IMR-90 (cell line): ENCODE data around the gene NR1H4. TPM values are rescaled to one million over a fixed set of nuclear protein-coding genes. Genes with fewer than 3 reads are reported as not detected.

Experiments used
- ATAC-seq: fragments of 200-7000 bp; cut with Tn5 transposase; 2 replicates; pipeline ENCODE4 v1.9.1; 2020; ENCODE audit warnings: low read depth, mild to moderate bottlenecking, moderate library complexity
- BruUV-seq: library from RNA; stranded (reverse); fragments of 400-500 nt; replicated peaks from 2 replicates; lab custom pipeline; 2021; lab: Mats Ljungman, UMichigan
- CTCF ChIA-PET: fragments of 300-600 bp; formaldehyde crosslinking; extraction: SDS; loops from one replicate; lab custom pipeline; 2021; ENCODE audit warnings: antibody characterized with exemption; lab: Yijun Ruan, JAX
- POLR2A ChIA-PET: fragments of 300-600 bp; sonication (Branson Sonifier 250); formaldehyde crosslinking; loops from one replicate; lab custom pipeline; 2022; ENCODE audit warnings: antibody characterized with exemption; ENCODE audit not compliant: unreplicated experiment; lab: Charles Lee
- DNase-seq: peaks from one replicate; pipeline ENCODE4 v3.0.0; 2013
- H2AFZ ChIP-seq: replicated peaks from 2 replicates; pipeline ENCODE3; 2013; ENCODE audit warnings: low read length, mild to moderate bottlenecking; ENCODE audit not compliant: poor library complexity
- H2AK5ac ChIP-seq: 2 replicates; pipeline ENCODE4 v1.6.1; 2013; ENCODE audit warnings: low read depth, low read length, inconsistent platforms
- H2AK9ac ChIP-seq: replicated peaks from 2 replicates; pipeline ENCODE3; 2013; ENCODE audit warnings: mild to moderate bottlenecking, low read depth, low read length, moderate library complexity; ENCODE audit not compliant: poor library complexity
- H2BK120ac ChIP-seq: 2 replicates; pipeline ENCODE4 v1.6.1; 2013; ENCODE audit warnings: low read depth, low read length, inconsistent platforms
- H2BK15ac ChIP-seq: 3 replicates; pipeline ENCODE4 v1.6.1; 2013; ENCODE audit warnings: low read depth, low read length, inconsistent platforms
- H2BK20ac ChIP-seq: 2 replicates; pipeline ENCODE4 v1.6.1; 2013; ENCODE audit warnings: low read depth, mild to moderate bottlenecking, inconsistent platforms, low read length, moderate library complexity
- H2BK5ac ChIP-seq: 2 replicates; pipeline ENCODE4 v1.6.1; 2013; ENCODE audit warnings: mild to moderate bottlenecking, low read depth, low read length, inconsistent platforms; ENCODE audit not compliant: poor library complexity, severe bottlenecking
- H3K14ac ChIP-seq: replicated peaks from 2 replicates; pipeline ENCODE4 v1.6.1; 2013; ENCODE audit warnings: low read depth, low read length, inconsistent platforms
- H3K18ac ChIP-seq: 2 replicates; pipeline ENCODE4 v1.6.1; 2013; ENCODE audit warnings: low read depth, low read length, control low read depth
- H3K23ac ChIP-seq: 2 replicates; pipeline ENCODE4 v1.6.1; 2013; ENCODE audit warnings: low read depth, low read length, inconsistent platforms
- H3K27ac ChIP-seq: 2 replicates; pipeline ENCODE4 v1.5.1; 2013; ENCODE audit warnings: mild to moderate bottlenecking, control low read depth, low read length; ENCODE audit not compliant: insufficient read depth
- H3K27me3 ChIP-seq: 2 replicates; pipeline ENCODE4 v1.6.1; 2013; ENCODE audit warnings: low read length; ENCODE audit not compliant: control insufficient read depth, insufficient read depth
- H3K36me3 ChIP-seq: 2 replicates; pipeline ENCODE4 v1.6.1; 2013; ENCODE audit warnings: low read length, mixed read lengths; ENCODE audit not compliant: control insufficient read depth, insufficient read depth
- H3K4ac ChIP-seq: 2 replicates; pipeline ENCODE4 v1.6.1; 2013; ENCODE audit warnings: low read depth, low read length, inconsistent platforms
- H3K4me1 ChIP-seq: 2 replicates; pipeline ENCODE4 v1.6.1; 2013; ENCODE audit warnings: low read length, mixed read lengths; ENCODE audit not compliant: control insufficient read depth, insufficient read depth
- H3K4me2 ChIP-seq: 2 replicates; pipeline ENCODE4 v1.6.1; 2013; ENCODE audit warnings: low read depth, mild to moderate bottlenecking, control low read depth, low read length, moderate library complexity
- H3K4me3 ChIP-seq: 2 replicates; pipeline ENCODE4 v1.5.1; 2013; ENCODE audit warnings: low read depth, mild to moderate bottlenecking, control low read depth, low read length, moderate library complexity; ENCODE audit not compliant: insufficient read depth
- H3K56ac ChIP-seq: 2 replicates; pipeline ENCODE4 v1.6.1; 2013; ENCODE audit warnings: low read length, inconsistent platforms; ENCODE audit not compliant: insufficient read depth; ENCODE audit errors: extremely low read depth
- H3K79me1 ChIP-seq, 2 experiments: 2 replicates each; pipeline ENCODE4 v1.6.1; 2013; ENCODE audit warnings: low read length in 2 of 2, inconsistent platforms in 1 of 2, low read depth in 1 of 2
- H3K9ac ChIP-seq: 2 replicates; pipeline ENCODE4 v1.6.1; 2013; ENCODE audit warnings: low read depth, low read length, control low read depth
- H3K9me1 ChIP-seq: 2 replicates; pipeline ENCODE4 v1.6.1; 2013; ENCODE audit warnings: low read length, inconsistent platforms; ENCODE audit not compliant: insufficient read depth
- H3K9me3 ChIP-seq: 2 replicates; pipeline ENCODE4 v1.6.1; 2013; ENCODE audit warnings: low read length; ENCODE audit not compliant: control insufficient read depth, insufficient read depth
- H4K20me1 ChIP-seq: 2 replicates; pipeline ENCODE4 v1.6.1; 2013; ENCODE audit warnings: low read length, inconsistent platforms; ENCODE audit not compliant: insufficient read depth
- H4K5ac ChIP-seq: 2 replicates; pipeline ENCODE4 v1.6.1; 2013; ENCODE audit warnings: mild to moderate bottlenecking, low read depth, low read length, control low read depth
- H4K8ac ChIP-seq, 2 experiments: 2 replicates each; pipeline ENCODE4 v1.6.1; 2013; ENCODE audit warnings: low read depth in 2 of 2, low read length in 2 of 2, control low read depth in 1 of 2, inconsistent platforms in 1 of 2
- H4K91ac ChIP-seq: 2 replicates; pipeline ENCODE4 v1.6.1; 2013; ENCODE audit warnings: low read depth, low read length, inconsistent platforms; ENCODE audit not compliant: insufficient read depth
- MXI1 ChIP-seq: IDR thresholded peaks from 2 replicates; pipeline ENCODE4 v1.6.1; 2012; ENCODE audit warnings: low read depth, mild to moderate bottlenecking, low read length, moderate library complexity, borderline replicate concordance
- NFE2L2 ChIP-seq: fragments of 150-350 bp; IDR thresholded peaks from 2 replicates; pipeline ENCODE4 v1.6.1; 2016; ENCODE audit warnings: low read depth, mild to moderate bottlenecking, low read length
- RCOR1 ChIP-seq: IDR thresholded peaks from 2 replicates; pipeline ENCODE4 v1.6.1; 2012; ENCODE audit warnings: mild to moderate bottlenecking, low read length, improper control_type of control experiment; ENCODE audit not compliant: insufficient replicate concordance
- SMC3 ChIP-seq: fragments of 150-350 bp; IDR thresholded peaks from 2 replicates; pipeline ENCODE4 v1.6.1; 2016; ENCODE audit warnings: low read depth, mild to moderate bottlenecking, antibody characterized with exemption, low read length, moderate library complexity
- WGBS, 2 experiments: methylation state at CpG; one replicate each; pipeline versions ENCODE4 v1.1.5 to v1.1.7; 2013; ENCODE audit warnings: missing lambda C conversion rate in 2 of 2; ENCODE audit not compliant: insufficient read length in 1 of 2; ENCODE audit errors: extremely low coverage in 2 of 2; 5-methylcytosine and 5-hydroxymethylcytosine counted together
- dilution Hi-C: fragments of 300-500 bp; cut with HindIII; formaldehyde crosslinking; loops from one replicate; pipeline ENCODE4 v1.14.3; 2018; ENCODE audit warnings: low sequenced_read_pairs; ENCODE audit not compliant: unreplicated experiment
- in situ Hi-C: fragments of 300-500 bp; cut with MboI; formaldehyde crosslinking; loops from 3 replicates; pipeline ENCODE4 v1.14.3; 2019; ENCODE audit warnings: low sequenced_read_pairs, inconsistent platforms, mixed read lengths
- intact Hi-C: fragments of 100-400 bp; cut with micrococcal nuclease; formaldehyde crosslinking; loops from 2 replicates; pipeline ENCODE4 v1.10.0; 2022
- polyA plus RNA-seq, 3 experiments: library from polyadenylated mRNA; depleted of rRNA; stranded (reverse); fragments of >200 nt; gene quantifications; 2 replicates each; pipeline ENCODE4 v1.2.3, GENCODE V29; 2012; ENCODE audit warnings: low replicate concordance in 1 of 3
- total RNA-seq: library from RNA; depleted of rRNA; stranded (reverse); fragments of >200 nt; gene quantifications from 2 replicates; pipeline ENCODE4 v1.2.3, GENCODE V29; 2012
- TF ChIP-seq, protein P1 (sequence below): fragments of 150-350 bp; IDR thresholded peaks from 2 replicates; pipeline ENCODE4 v1.6.1; 2016; ENCODE audit warnings: low read depth, mild to moderate bottlenecking, low read length, moderate library complexity, borderline replicate concordance
- TF ChIP-seq, protein P2 (sequence below): fragments of 150-350 bp; IDR thresholded peaks from 2 replicates; pipeline ENCODE4 v1.6.1; 2017; ENCODE audit warnings: mild to moderate bottlenecking, antibody characterized with exemption, low read length, low read depth

NR1H4 gene
- total and polyA plus RNA-seq, 2 of the 4 experiments (the other 2 are of a cell fraction): not detected

DNA sequence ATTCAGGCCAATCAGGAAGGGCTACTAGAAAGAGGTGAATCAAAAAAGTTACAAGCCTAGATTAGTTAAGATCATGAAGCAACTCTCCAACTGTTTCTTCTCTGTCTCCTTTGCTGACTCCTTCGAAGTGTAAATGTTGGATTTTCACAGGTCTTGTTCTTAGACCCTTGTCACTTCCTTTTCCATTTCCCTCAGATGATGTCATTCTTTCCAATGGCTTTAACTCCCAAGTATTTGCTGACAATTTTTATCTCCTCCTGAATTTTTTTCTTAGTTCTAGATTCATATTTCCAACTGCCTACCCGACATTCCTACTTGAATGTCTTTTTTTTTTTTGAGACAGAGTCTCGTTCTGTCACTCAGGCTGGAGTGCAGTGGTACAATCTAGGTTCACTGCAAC lies 110.6 kb downstream of the NR1H4 start:
- dilution Hi-C loops: no loop called here
- WGBS, 2 experiments: 100% methylated on average over 2 of the region's 3 CpGs; no CpG with 5 or more reads in 1 of the 2 experiments
- H2AFZ ChIP-seq: no peak overlapping the region
- no peak for ATAC-seq
- no peaks in the 10 kb centered on the region for H3K9me1 ChIP-seq
- H3K56ac ChIP-seq: no peak overlapping the region
- no peak overlapping the region for H3K14ac ChIP-seq
- H2BK20ac ChIP-seq: no peak overlapping the region
- intact Hi-C loops: no loop called here
- H3K27me3 ChIP-seq: no peaks in the 10 kb centered on the region
- no peak overlapping the region for H2AK9ac ChIP-seq
- no peak overlapping the region for H3K18ac ChIP-seq
- H3K27ac ChIP-seq: no peak overlapping the region
- H2BK5ac ChIP-seq: no peak overlapping the region
- no peaks in the 10 kb centered on the region for H4K20me1 ChIP-seq
- no peaks in the 10 kb centered on the region for H3K36me3 ChIP-seq
- no peak overlapping the region for H3K4ac ChIP-seq
- no peak overlapping the region for H4K8ac ChIP-seq
- no peak overlapping the region for H2AK5ac ChIP-seq
- H3K4me2 ChIP-seq: no peak overlapping the region
- H2BK120ac ChIP-seq: no peak overlapping the region
- in situ Hi-C loops: no loop called here
- H3K9ac ChIP-seq: no peak overlapping the region
- no peak overlapping the region for H3K4me3 ChIP-seq
- H2BK15ac ChIP-seq: no peak overlapping the region
- TF ChIP-seq, protein P1, sequence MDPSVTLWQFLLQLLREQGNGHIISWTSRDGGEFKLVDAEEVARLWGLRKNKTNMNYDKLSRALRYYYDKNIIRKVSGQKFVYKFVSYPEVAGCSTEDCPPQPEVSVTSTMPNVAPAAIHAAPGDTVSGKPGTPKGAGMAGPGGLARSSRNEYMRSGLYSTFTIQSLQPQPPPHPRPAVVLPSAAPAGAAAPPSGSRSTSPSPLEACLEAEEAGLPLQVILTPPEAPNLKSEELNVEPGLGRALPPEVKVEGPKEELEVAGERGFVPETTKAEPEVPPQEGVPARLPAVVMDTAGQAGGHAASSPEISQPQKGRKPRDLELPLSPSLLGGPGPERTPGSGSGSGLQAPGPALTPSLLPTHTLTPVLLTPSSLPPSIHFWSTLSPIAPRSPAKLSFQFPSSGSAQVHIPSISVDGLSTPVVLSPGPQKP: no peak
- TF ChIP-seq, protein P2, sequence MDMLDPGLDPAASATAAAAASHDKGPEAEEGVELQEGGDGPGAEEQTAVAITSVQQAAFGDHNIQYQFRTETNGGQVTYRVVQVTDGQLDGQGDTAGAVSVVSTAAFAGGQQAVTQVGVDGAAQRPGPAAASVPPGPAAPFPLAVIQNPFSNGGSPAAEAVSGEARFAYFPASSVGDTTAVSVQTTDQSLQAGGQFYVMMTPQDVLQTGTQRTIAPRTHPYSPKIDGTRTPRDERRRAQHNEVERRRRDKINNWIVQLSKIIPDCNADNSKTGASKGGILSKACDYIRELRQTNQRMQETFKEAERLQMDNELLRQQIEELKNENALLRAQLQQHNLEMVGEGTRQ: no peak
- no peak for TF ChIP-seq MXI1
- TF ChIP-seq SMC3: no peak
- TF ChIP-seq RCOR1: no peak
- TF ChIP-seq NFE2L2: no peak
- no peak for DNase-seq
- CTCF ChIA-PET: no interaction called here
- POLR2A ChIA-PET: no interaction called here
- H3K9me3 ChIP-seq: peaks cover 6% of the 10 kb centered on the region
- H4K5ac ChIP-seq: no peak overlapping the region
- peaks cover 26 to 32% of the 10 kb centered on the region in 2 experiments for H3K79me1 ChIP-seq
- no peak overlapping the region for H3K23ac ChIP-seq
- no peak overlapping the region for H4K91ac ChIP-seq
- no TSS peak for BruUV-seq
- peaks cover 2% of the 10 kb centered on the region; the same call in 1 of the 2 replicates for H3K4me1 ChIP-seq
